EH (cell line): ENCODE measurements around the gene KAZN.

Experiments used
- DNase-seq: peaks from one replicate; pipeline ENCODE4 v3.0.0-alpha.2; 2015; ENCODE audit warnings: low read depth

KAZN gene

DNA sequence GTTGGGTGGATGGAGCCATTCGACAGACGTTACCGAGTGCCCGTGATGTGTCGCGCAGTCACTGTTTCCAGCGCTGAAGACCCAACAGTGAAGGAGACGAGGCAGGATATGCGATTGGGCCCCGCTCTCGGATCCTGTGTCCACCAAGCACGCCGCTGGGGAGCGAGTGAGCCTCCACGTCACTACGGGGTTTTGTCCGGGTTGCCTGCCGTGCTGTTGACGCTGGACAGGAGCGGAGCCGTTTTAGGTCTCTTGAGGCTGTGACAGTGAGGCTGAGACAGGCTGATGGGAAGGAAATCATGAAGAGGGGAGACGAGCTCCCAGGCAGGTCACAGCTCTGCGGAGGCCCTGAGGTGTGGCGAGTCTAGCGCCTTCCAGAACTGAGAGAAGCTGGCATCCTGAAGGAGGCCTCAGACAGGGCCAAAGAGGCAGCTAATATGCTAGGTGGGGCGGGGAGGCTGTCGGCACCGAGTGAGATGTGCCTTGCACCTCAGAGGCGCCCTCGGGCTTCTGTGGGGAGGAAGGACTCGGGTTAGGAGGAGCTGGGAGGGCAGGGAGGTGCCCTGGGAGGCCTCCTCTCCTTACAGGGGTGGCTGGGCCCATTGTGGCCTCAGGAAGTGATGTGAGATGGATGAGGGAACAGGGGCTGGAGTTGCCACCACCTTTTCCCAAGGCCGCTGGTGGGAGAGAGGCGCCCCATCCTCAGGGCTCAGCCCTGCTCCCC, 359.1 kb downstream of the KAZN start:
- DNase-seq, result no peak

DNA sequence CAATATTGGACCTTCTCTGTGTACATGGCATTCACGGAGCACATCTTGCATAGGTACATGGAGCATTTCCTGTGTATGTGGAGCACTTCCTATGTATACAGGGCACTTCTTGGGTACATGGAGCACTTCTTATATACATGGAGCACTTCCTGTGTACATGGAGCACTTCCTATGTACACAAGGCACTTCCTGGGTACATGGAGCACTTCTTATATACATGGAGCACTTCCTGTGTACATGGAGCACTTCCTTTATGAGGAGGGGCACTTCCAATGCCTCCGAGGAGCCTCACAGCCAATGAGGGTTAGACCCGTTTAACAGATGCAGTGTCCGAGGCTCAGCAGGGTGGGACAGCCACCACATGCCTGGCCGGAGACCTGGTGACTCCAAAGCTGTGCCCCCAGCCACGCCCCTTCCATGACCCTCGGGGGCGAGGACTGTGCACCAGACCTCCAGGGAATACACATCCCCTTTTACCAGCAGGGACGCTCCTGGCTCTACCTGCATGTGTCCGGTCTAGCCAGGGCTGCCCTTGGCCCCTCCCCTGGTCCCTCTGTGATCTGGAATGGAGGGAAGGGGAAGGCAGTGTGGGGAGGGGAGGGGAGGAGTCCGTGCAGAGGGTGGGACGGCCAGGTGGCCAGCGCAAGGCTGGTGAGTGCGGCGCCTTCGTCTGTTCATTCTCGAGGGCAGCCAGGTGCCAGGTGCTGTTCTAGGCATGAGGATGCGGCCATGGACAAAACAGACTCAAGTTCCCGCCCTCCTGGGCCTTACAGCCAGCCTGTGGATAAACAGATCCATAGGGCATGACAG, 360.0 kb downstream of the KAZN start:
- DNase-seq, result no peak

DNA sequence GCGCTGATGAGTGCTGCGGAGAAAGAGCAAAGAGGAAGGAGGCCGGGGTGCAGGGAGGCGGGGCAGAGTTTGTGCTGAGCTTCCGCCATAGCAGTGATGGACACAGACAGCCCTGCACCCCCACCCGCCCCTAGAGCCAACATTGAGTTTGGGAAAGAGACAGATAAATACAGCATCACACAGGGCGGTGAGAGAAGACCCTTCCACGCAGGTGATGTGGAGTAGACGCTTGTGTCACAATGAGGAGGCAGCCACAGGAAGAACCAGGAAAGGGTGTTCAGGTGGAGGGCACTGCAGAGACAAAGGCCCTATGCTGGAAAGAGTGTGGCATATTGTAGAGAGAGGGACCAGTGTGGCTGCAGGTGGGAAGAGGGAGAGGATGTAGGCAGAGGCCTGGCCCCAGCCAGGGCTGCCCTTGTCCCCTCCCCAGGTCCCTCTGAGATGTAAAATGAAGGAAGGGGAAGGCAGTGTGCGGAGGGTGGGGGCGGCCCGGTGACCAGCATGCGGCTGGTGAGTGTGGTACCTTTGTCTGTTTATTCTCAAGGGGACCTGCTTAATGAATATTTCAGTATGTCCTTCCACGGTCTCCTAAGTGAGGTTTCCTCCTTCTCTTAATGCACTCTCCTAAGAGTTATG, 360.7 kb downstream of the KAZN start:
- no peak for DNase-seq

DNA sequence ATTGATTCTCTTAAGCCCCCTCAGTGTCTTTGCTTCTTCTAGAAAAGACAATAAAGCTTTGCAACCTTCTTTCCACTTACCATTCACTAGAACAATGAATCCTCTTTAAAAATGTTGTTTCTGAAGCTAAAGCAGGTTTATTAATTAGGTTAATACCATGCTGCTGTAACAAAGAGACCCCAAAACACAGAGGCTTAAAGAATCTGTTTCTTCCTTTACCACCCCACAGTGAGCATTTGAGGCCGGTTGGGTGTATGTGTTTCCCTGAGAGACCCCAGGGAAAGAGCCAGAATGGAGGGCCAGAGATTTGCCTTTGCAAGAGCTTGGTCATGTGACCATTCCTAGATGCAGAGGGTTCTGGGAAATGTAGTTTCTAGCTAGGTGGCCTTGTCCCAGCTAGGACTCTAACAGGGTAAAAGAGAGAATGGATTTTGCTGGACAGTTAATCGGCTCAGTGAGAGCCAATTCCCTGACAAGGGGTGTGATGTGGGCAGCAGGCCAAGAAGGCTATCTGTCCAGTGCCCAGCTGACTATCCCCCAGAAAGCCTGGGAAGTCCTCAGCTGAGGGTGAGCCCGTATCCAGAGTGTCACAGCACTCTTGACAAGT, 363.3 kb downstream of the KAZN start:
- DNase-seq, result peak; percentile 25

DNA sequence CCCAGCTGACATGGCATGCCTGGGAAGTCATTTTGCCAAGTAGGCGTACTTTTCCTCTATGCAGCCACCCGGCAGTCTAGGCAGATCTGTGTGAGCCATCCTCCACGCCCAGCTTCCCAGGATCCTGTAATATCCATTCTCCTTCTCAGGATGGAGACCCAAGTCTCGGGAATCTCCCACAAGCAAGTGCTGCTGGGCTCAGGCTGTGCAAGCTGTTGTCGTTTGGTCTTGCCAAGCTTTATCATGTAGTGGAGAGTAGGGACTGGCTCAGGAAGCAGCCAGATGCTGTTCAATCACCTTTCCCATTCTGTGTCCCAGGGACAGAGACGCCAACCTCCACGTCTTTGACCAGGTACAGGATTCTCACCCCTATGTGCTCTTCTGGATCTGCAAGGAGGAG, 363.9 kb downstream of the KAZN start:
- DNase-seq, result no peak

DNA sequence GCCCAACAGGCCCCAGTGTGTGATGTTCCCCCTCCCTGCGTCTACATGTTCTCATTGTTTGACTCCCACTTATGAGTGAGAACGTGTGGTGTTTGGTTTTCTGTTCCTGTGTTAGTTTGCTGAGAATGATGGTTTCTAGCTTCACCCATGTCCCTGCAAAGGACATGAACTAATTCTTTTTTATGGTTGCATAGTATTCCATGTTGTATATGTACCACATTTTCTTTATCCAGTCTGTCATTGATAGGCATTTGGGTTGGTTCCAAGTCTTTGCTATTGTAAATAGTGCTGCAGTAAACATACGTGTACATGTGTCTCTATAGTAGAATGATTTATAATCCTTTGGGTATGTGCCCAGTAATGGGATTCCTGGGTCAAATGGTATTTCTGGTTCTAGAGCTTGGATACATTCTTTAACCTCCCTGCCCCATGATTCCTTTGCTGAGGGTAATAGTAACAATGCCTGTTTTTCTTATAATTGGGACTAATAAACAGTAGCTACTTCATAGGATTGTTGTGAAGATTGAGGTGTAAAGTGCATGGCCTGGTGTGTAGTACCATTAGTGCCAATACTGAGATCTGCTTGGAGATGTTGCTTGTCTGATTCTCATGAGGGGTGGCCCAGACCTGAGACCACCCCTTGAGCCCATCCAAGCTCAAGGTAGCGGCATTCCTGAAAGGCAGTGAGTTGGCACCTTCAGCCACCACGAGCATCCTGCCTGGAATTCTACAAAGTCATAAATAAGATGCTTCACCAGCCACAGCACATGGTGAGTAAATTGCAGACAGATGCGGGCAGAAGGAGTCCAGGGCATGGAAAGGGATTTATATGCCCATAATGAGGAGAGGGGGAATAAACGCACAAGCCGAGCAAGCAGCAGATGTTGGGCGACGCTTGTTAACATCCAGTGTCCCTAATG, 365.6 kb downstream of the KAZN start:
- DNase-seq, result peak; percentile 58

DNA sequence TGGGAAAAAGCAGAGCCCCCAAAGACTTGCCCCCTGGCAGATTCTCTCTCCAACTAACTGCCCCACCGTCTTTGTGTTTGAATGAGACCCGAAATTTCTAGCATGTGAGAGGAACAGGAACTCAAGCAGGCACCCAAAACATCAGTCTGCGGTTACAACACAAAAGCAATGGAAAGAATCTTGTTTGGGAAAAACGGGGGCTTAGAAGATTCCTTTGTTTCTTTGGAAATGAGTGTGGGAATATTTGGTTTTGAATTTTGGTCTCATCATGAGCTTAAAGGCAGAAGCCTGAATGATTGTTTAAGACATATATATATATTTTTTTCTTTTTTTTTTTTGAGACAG, 366.2 kb downstream of the KAZN start:
- peak; percentile 67 for DNase-seq

DNA sequence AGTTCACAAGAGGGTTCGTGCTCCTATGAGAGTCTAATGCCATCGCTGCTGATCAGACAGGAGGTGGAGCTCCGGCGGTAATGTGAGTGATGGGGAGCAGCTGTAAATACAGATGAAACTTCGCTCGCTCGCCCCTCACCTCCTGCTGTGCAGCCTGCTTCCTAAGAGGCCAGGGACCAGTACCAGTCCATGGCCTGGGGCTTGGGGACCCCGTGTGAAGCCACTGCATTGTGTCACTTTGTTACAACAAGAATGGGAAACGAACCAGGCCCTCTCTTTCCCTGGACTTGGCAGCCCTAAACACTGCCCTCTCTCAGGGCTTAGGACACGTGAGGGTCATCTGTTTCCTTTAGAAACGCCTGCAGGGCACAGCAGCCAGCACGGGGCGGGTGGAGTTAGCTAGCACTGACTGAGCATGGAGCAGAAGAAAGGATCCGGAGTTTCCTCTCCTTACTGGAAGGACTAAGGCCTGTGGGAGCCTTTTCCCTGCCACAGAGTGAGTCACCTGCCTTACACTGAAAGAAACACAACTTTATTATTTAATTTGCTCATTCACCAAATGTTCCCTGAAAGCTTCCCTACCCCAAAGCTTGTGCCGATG, 369.9 kb downstream of the KAZN start:
- DNase-seq, result peak; percentile 97

DNA sequence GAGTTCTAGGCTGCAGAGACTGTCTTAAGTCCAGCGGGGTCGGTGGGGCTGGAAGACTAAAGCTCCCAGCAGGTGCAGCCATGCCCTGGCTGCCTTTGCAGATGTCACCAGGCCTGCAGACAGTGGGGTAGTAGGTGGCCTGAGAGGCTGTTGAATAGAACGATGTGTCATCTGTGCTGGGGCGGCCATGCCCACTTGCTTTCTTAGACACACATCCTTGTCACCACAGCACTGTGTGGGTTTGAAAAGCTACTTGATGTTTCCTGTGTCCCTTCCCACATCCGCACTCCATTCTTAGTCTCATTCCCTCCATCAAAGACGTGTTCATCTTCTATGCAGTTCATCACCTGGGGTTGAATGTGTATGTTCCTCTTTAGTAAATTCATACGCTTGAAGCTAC, 370.5 kb downstream of the KAZN start:
- peak; percentile 46 for DNase-seq

DNA sequence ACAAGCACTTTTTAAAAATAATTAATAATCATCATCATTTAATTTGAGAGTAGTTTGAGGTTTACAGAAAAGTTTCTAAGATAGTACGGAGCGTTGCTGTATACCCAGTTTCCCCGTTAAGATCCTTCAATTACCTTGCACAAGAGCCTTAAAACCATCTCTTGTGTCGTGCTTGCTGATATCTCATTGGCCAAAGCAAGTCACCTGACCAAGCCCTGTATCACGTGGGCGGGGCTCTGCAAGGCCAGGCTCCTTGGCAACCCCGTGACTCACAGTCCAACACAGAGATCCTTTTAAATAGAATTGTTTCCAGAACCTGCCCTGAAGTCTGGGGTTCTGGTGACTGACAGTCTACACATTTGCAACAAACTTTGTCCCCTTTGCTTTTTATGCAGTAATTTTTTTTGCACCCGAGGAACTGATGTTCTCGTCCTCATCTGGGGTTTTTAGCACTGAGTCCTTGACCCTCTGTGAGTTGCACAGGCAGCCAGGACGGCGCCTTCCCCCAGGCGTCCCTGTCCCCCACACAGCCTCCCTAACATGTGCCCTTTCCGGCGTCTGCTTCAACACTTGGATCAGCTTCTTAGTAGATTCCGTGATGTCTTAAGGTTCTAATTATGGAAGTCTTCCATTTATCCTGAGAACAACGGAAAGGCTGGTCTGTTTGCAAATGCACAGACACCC, 371.8 kb downstream of the KAZN start:
- DNase-seq, result peak; percentile 97

DNA sequence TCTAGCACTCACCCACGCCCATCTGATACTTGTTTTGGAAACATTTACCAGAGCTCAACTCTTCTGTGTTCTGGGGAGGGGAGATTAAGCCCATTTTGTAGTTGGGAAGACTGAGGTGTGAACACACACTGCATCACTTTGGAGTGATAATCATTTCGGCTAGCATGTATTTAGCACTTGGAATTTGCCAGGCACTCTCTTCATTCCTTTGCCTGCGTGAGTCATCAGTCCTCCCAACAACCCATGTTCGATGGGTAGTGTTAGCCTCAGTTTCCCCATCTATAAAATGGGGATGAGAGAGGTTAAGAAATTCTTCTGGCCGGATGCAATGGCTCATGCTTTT, 372.3 kb downstream of the KAZN start:
- DNase-seq, result peak; percentile 60

DNA sequence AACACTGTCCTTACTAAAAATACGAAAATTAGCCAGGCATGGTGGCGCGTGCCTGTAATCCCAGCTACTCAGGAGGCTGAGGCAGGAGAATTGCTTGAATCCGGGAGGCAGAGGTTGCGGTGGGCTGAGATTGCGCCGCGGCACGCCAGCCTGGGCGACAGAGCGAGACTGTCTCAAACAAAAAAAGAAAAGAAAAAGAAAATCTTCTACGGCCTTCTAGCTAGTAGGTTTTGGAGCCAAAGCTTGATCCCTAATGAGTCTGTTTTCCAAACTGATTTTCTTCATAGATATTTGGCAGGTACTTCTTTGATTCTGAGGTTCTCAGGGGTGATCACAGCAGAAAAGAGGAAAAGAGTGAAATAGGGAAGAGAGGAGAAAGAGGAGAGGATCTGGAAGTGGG, 372.7 kb downstream of the KAZN start:
- DNase-seq, result no peak

DNA sequence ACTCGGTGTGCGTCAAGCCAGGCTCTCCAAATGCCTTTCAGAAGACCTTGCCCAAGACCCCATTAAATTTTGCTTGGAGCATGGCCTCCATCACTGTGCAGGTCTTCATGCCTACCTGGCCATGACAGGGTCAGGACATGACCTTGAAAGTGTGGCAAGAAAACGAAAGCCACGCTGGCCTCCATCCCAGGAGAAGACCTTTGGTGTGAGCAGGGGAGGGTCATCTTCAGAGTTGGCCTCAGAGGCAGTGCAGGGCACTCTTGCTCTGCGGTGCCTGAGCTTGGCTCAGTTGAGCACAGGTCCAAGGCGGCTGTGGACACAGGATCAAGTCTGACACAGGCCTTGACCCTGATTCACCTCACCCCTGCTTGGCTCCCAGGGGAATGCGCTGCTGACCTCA, 373.6 kb downstream of the KAZN start:
- DNase-seq, result no peak

DNA sequence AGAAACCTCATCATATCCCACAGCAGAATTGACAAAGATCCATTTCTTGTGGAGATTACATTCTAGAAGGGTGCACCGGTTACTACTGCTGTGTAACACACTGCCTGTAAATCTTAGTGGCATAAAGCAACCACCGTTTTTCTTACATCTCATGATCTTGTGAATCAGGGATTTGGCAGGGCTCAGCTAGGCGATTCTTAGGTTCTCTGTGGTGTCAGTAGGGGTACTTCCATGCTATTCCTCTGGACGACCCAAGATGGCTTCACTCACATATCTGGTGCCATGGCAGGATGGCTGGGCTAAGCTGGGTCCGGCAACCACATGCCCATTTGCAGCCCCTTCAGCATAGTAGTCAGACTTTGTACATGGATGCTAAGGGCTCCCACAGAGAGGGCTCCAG, 375.3 kb downstream of the KAZN start:
- no peak for DNase-seq

DNA sequence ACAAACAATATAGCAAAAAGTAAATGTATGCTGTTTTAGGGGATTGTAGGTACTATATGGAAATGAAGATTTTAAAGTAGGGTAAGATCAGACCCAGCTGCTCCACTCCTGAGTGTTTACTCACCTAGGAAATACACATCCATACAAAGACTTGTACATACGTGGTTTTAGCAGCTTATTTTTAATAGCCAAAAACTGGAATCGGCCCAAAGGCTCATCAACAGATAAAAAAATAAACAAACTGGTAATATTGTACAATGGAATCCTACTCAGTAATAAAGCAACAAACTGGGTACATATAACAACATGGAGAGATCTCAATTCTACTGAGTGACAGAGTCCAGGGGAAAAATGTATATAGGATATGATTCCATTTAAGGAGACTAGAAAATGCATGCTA, 375.9 kb downstream of the KAZN start:
- peak; percentile 74 for DNase-seq

DNA sequence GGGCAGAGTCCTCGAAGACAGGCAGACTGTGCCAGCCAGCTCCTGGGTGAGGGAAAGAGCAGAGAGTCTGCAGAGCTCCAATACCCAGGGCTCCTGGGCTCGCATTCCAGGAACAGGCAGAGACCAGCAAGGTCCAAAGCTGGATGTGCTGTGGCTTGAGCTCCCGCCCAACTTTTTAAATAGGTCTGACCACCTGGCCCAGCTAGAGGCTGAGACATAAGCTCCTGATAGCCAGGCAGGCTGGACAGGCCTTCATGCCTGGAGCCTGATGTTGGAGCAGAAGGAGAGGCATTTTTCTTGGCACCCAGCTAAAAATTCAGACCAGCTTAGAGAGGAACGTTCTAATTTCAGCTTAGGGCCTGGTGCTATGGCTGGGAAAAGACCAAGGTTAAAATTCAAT, 376.6 kb downstream of the KAZN start:
- no peak for DNase-seq

DNA sequence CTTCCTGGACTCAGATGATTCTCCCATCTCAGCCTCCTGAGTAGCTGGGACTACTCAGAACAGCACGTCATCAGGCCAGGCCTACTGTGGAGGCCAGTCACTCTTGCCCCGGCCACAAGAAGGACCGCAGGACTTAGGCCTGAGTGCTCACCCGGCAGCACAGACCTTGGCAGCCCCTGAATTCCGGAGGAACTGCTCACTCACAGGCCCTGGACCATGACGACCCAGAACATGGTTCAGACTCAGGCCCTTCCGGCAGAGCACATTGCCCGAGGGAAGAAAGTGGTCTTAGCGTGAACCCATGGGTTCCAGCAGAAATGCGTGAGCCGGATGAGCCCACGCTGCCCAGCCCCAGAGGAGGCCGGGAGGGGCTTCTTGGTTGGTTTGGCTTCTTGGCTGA, 377.8 kb downstream of the KAZN start:
- no peak for DNase-seq

DNA sequence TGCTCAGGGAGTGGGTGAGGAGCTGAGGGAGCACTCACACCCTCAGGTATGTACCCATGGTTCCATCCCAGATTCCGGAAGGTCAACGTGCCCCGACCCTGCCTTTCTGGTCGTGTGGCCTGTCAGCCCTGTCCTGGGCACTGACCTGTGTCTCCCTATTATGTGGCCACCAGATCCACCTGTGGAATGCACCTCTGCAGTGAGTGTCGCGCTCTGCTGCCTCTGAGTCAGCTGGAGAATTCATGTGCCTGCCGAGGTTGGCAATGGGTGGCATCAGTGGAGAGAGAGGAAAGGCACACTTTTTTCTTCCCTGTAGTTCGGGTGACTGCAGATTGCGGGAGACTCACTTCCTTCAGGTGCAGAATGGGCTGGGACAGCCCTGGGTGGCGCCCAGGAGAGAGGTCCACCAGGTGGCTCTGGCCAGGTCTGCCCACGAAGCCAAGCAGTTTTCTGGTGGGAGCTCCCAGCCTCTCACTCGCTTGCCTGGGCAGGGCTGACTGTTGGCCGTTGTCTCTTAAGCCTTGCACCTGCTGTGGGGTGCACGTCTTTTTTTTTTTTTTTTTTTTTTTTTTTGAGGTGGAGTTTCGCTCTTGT, 378.9 kb downstream of the KAZN start:
- DNase-seq, result no peak

DNA sequence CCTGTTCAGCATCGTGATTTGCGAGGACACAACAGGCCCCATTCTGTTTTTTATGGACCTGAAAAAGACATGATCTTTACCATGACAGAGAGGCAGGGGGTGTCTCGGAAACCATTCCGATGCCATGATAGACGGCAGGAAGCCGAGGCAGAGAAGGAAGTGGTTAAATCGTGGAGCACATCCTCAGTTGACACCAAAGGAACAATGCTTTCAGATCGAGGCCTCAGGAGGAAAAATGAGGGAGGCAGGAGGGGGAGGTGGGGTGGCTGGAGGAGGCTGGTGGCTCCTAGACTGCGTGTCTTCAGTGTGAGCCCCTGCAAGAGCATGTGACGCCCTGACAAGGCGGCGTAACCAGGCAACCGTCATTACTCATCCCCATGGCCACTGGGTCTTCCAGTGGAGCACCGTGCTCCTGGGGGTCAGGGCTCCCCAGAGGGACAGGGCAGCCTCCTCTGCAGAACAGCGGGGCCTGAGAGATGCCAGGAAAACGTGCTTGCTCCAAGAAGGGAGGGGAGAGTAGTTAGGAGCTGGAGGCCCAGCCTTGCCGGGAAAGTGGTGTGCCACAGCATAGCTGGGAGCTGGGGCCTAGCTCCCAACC, 382.2 kb downstream of the KAZN start:
- DNase-seq, result peak; percentile 57

DNA sequence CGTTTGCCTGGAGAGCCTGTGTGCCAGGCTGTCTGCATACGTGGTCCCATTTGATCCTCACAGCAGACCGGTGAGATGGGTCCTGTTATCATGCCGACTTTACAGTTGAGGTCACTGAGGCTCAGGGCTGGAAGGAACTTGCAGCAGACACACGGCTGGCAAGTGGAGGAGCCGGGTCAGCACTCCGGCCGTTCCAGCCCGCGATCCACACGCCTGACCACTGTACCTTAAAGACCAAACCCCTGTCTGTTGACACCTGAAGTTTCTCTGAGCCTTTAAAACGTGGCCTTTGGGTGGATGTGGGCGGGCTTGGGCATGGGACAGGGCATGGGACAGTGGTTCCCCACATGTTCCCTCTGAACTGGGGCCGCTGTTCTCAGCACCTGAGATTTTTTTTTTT, 383.5 kb downstream of the KAZN start:
- DNase-seq, result no peak
